Measurements from ENCODE around the gene GRIA4. TPM values are rescaled to one million over a fixed set of nuclear protein-coding genes. Genes with fewer than 3 reads are reported as not detected.
"Not testable (repeated sequence)": the region's sequence is repeated elsewhere in the genome, so short reads cannot be mapped to it uniquely, and the experiment has no call there.

GRIA4 gene
- total and polyA plus RNA-seq, 2 donors = 3.1 TPM; not detected in 1

- WGBS = 81% methylated on average over 1 of the region's 1 CpG
- H3K4me1 ChIP-seq (ENCODE audit: insufficient read depth) = no peaks in the 10 kb centered on the region
- no peak for DNase-seq (ENCODE audit: extremely low spot score)
- H3K27ac ChIP-seq (ENCODE audit: low read depth) = no peak overlapping the region
- no peak overlapping the region for H3K4me3 ChIP-seq (ENCODE audit: low read depth, low read length)
- no peaks in the 10 kb centered on the region for H3K36me3 ChIP-seq (ENCODE audit: insufficient read depth)
Observed at GRCh38 chr11:105754716-105755115, 144.8 kb downstream of the GRIA4 start.

- WGBS = 59% methylated on average over 6 of the region's 6 CpGs
- no peak for DNase-seq (ENCODE audit: extremely low spot score)
- no peaks in the 10 kb centered on the region for H3K4me1 ChIP-seq (ENCODE audit: insufficient read depth)
- H3K27ac ChIP-seq (ENCODE audit: low read depth) = no peak overlapping the region
- H3K4me3 ChIP-seq (ENCODE audit: low read depth, low read length) = no peak overlapping the region
- H3K36me3 ChIP-seq (ENCODE audit: insufficient read depth) = no peaks in the 10 kb centered on the region
Observed at GRCh38 chr11:105757107-105757506, 147.2 kb downstream of the GRIA4 start.

GRCh38 chr11:105763594-105763993 is 153.7 kb downstream of the GRIA4 start:
- 82% methylated on average over 2 of the region's 2 CpGs for WGBS
- H3K36me3 ChIP-seq (ENCODE audit: insufficient read depth) = no peaks in the 10 kb centered on the region
- DNase-seq (ENCODE audit: extremely low spot score) = no peak
- H3K4me3 ChIP-seq (ENCODE audit: low read depth, low read length) = no peak overlapping the region
- no peak overlapping the region for H3K27ac ChIP-seq (ENCODE audit: low read depth)
- H3K4me1 ChIP-seq (ENCODE audit: insufficient read depth) = no peaks in the 10 kb centered on the region

- no peak for DNase-seq (ENCODE audit: extremely low spot score)
- Histone ChIP-seq H3K27ac (ENCODE audit: low read depth) (no peak overlapping the region), H3K36me3 (ENCODE audit: insufficient read depth) (no peaks in the 10 kb centered on the region)
Observed at GRCh38 chr11:105767931-105768330, 158.1 kb downstream of the GRIA4 start.

GRCh38 chr11:105769627-105770026 is 159.8 kb downstream of the GRIA4 start:
- Histone ChIP-seq H3K4me3 (ENCODE audit: low read depth, low read length) (no peak overlapping the region), H3K27ac (ENCODE audit: low read depth) (no peak overlapping the region), H3K36me3 (ENCODE audit: insufficient read depth) (no peaks in the 10 kb centered on the region), H3K4me1 (ENCODE audit: insufficient read depth) (no peaks in the 10 kb centered on the region)
- no peak for DNase-seq (ENCODE audit: extremely low spot score)
- whole genome bisulfite sequencing = 94% methylated on average over 2 of the region's 2 CpGs

More at GRCh38 chr11:105767931-105768330, 158.1 kb downstream of the GRIA4 start:
- Histone ChIP-seq H3K4me3 (ENCODE audit: low read depth, low read length) (no peak overlapping the region), H3K4me1 (ENCODE audit: insufficient read depth) (no peaks in the 10 kb centered on the region)

- H3K36me3 ChIP-seq (ENCODE audit: insufficient read depth); H3K4me1 ChIP-seq (ENCODE audit: insufficient read depth); H3K4me3 ChIP-seq (ENCODE audit: low read depth, low read length); H3K27ac ChIP-seq (ENCODE audit: low read depth); DNase-seq (ENCODE audit: extremely low spot score): not testable (repeated sequence)
- WGBS = 91% methylated on average over 3 of the region's 3 CpGs
Observed at GRCh38 chr11:105773452-105773851, 163.6 kb downstream of the GRIA4 start.

- DNase-seq (ENCODE audit: extremely low spot score) = no peak
- Histone ChIP-seq H3K4me3 (ENCODE audit: low read depth, low read length) (no peak overlapping the region), H3K36me3 (ENCODE audit: insufficient read depth) (no peaks in the 10 kb centered on the region), H3K27ac (ENCODE audit: low read depth) (no peak overlapping the region), H3K4me1 (ENCODE audit: insufficient read depth) (no peaks in the 10 kb centered on the region)
- 78% methylated on average over 4 of the region's 4 CpGs for WGBS
Observed at GRCh38 chr11:105774899-105775298, 165.0 kb downstream of the GRIA4 start.

- no peaks in the 10 kb centered on the region for H3K4me1 ChIP-seq (ENCODE audit: insufficient read depth)
- DNase-seq (ENCODE audit: extremely low spot score) = no peak
- 65% methylated on average over 3 of the region's 3 CpGs for WGBS
- H3K36me3 ChIP-seq (ENCODE audit: insufficient read depth) = no peaks in the 10 kb centered on the region
- H3K4me3 ChIP-seq (ENCODE audit: low read depth, low read length) = no peak overlapping the region
- H3K27ac ChIP-seq (ENCODE audit: low read depth) = no peak overlapping the region
Observed at GRCh38 chr11:105780781-105781525, 171.1 kb downstream of the GRIA4 start.

GRCh38 chr11:105781807-105782206 is 171.9 kb downstream of the GRIA4 start:
- 25% methylated on average over 1 of the region's 1 CpG for WGBS
- no peak overlapping the region for H3K27ac ChIP-seq (ENCODE audit: low read depth)
- no peaks in the 10 kb centered on the region for H3K4me1 ChIP-seq (ENCODE audit: insufficient read depth)
- no peaks in the 10 kb centered on the region for H3K36me3 ChIP-seq (ENCODE audit: insufficient read depth)
- no peak for DNase-seq (ENCODE audit: extremely low spot score)
- no peak overlapping the region for H3K4me3 ChIP-seq (ENCODE audit: low read depth, low read length)

- WGBS = 57% methylated on average over 2 of the region's 2 CpGs
- Histone ChIP-seq H3K27ac (ENCODE audit: low read depth) (no peak overlapping the region), H3K36me3 (ENCODE audit: insufficient read depth) (no peaks in the 10 kb centered on the region), H3K4me1 (ENCODE audit: insufficient read depth) (no peaks in the 10 kb centered on the region), H3K4me3 (ENCODE audit: low read depth, low read length) (no peak overlapping the region)
- no peak for DNase-seq (ENCODE audit: extremely low spot score)
Observed at GRCh38 chr11:105783216-105783615, 173.3 kb downstream of the GRIA4 start.

GRCh38 chr11:105785850-105786249 is 176.0 kb downstream of the GRIA4 start:
- H3K27ac ChIP-seq (ENCODE audit: low read depth); DNase-seq (ENCODE audit: extremely low spot score); H3K36me3 ChIP-seq (ENCODE audit: insufficient read depth); H3K4me1 ChIP-seq (ENCODE audit: insufficient read depth); H3K4me3 ChIP-seq (ENCODE audit: low read depth, low read length): not testable (repeated sequence)
- whole genome bisulfite sequencing = 94% methylated on average over 6 of the region's 6 CpGs

GRCh38 chr11:105786741-105787140 is 176.9 kb downstream of the GRIA4 start:
- 73% methylated on average over 2 of the region's 2 CpGs for WGBS
- DNase-seq (ENCODE audit: extremely low spot score) = no peak

GRCh38 chr11:105789579-105790420 is 179.9 kb downstream of the GRIA4 start:
- H3K4me1 ChIP-seq (ENCODE audit: insufficient read depth) = no peaks in the 10 kb centered on the region
- 93% methylated on average over 1 of the region's 1 CpG for WGBS

More at GRCh38 chr11:105786741-105787140, 176.9 kb downstream of the GRIA4 start:
- Histone ChIP-seq H3K36me3 (ENCODE audit: insufficient read depth) (no peaks in the 10 kb centered on the region), H3K27ac (ENCODE audit: low read depth) (no peak overlapping the region), H3K4me3 (ENCODE audit: low read depth, low read length) (no peak overlapping the region), H3K4me1 (ENCODE audit: insufficient read depth) (no peaks in the 10 kb centered on the region)

GRCh38 chr11:105790840-105791239 is 181.0 kb downstream of the GRIA4 start:
- Histone ChIP-seq H3K27ac (ENCODE audit: low read depth) (no peak overlapping the region), H3K4me3 (ENCODE audit: low read depth, low read length) (no peak overlapping the region), H3K36me3 (ENCODE audit: insufficient read depth) (no peaks in the 10 kb centered on the region), H3K4me1 (ENCODE audit: insufficient read depth) (no peaks in the 10 kb centered on the region)
- WGBS = 64% methylated on average over 3 of the region's 3 CpGs
- no peak for DNase-seq (ENCODE audit: extremely low spot score)

More at GRCh38 chr11:105789579-105790420, 179.9 kb downstream of the GRIA4 start:
- no peak for DNase-seq (ENCODE audit: extremely low spot score)
- H3K4me3 ChIP-seq (ENCODE audit: low read depth, low read length) = no peak overlapping the region
- H3K36me3 ChIP-seq (ENCODE audit: insufficient read depth) = no peaks in the 10 kb centered on the region
- H3K27ac ChIP-seq (ENCODE audit: low read depth) = no peak overlapping the region
